A549 treated with DMSO at 1 μM for 4 hours (cell line): ENCODE measurements around the gene EIF4B. TPM values are rescaled to one million over a fixed set of nuclear protein-coding genes. Genes with fewer than 3 reads are reported as not detected.

ENCODE experiments used
- total RNA-seq: library from RNA; stranded (reverse); fragments of 200-300 nt; extraction: Qiagen RNA extraction; gene quantifications from 5 replicates; pipeline ENCODE4 v1.2.3, GENCODE V29; 2022; ENCODE audit warnings: low read depth

The EIF4B gene
- 258 to 413 TPM (median 299 TPM) in 5 replicates for total RNA-seq

GRCh38 chr12:53005986-53006809, at the start of gene EIF4B:
Gene EIF4B (plus strand): TSS chr12:53006456. CDS start chr12:53006484, 28 bp downstream.

GRCh38 chr12:53049571-53050318, 43.5 kb downstream of the EIF4B start, which contains the start of gene TNS2:
Gene TNS2 (plus strand): TSS chr12:53050065. CDS start chr12:53050186, 121 bp downstream.

GRCh38 chr12:53079226-53080117, 73.2 kb downstream of the EIF4B start, which contains the start of gene SPRYD3:
Gene SPRYD3 (minus strand): TSS chr12:53079390. CDS start chr12:53079333, 57 bp downstream.

Other genes starting within 250 kb of the EIF4B start
- gene KRT76, start 229.1 kb upstream of the EIF4B start, total RNA-seq: not detected in 5 replicates
- 0.05 to 0.07 TPM (median 0.05 TPM) in 3 of 5 replicates, not detected in the others for gene KRT3, start 210.3 kb upstream of the EIF4B start, total RNA-seq
- gene KRT4, start 192.3 kb upstream of the EIF4B start, total RNA-seq: 2.7 to 4.0 TPM (median 3.3 TPM) in 5 replicates
- 0.08 to 0.20 TPM (median 0.10 TPM) in 3 of 5 replicates, not detected in the others for gene KRT79, start 172.1 kb upstream of the EIF4B start, total RNA-seq
- gene KRT78, start 157.5 kb upstream of the EIF4B start, total RNA-seq: 0.07 to 0.19 TPM (median 0.16 TPM) in 3 of 5 replicates, not detected in the others
- gene KRT8, start 101.4 kb upstream of the EIF4B start, total RNA-seq: 3,152 to 3,514 TPM (median 3,324 TPM) in 5 replicates
- 2,085 to 2,459 TPM (median 2,349 TPM) in 5 replicates for gene KRT18, start 57.3 kb upstream of the EIF4B start, total RNA-seq
- gene TNS2, start 43.6 kb downstream of the EIF4B start, total RNA-seq: 9.8 to 16.6 TPM (median 11.8 TPM) in 5 replicates
- 33.6 to 40.3 TPM (median 36.2 TPM) in 5 replicates for gene SPRYD3, start 72.9 kb downstream of the EIF4B start, total RNA-seq
- 169 to 240 TPM (median 226 TPM) in 5 replicates for gene IGFBP6, start 91.2 kb downstream of the EIF4B start, total RNA-seq
- 0.10 to 0.26 TPM (median 0.19 TPM) in 5 replicates for gene SOAT2, start 97.0 kb downstream of the EIF4B start, total RNA-seq
- 14.5 to 21.4 TPM (median 19.3 TPM) in 5 replicates for gene ZNF740, start 174.3 kb downstream of the EIF4B start, total RNA-seq
- gene CSAD, start 174.5 kb downstream of the EIF4B start, total RNA-seq: 4.8 to 7.0 TPM (median 5.0 TPM) in 5 replicates
- gene ITGB7, start 200.8 kb downstream of the EIF4B start, total RNA-seq: 0.26 to 0.47 TPM (median 0.31 TPM) in 5 replicates
- 24.4 to 34.3 TPM (median 29.3 TPM) in 5 replicates for gene RARG, start 225.8 kb downstream of the EIF4B start, total RNA-seq